ENCODE results near the gene FAM167B. TPM values are rescaled to one million over a fixed set of nuclear protein-coding genes. Genes with fewer than 3 reads are reported as not detected.

Gene FAM167B
- total and polyA plus RNA-seq, 2 of the 4 experiments (the other 2 are of a cell fraction) = 0.18 to 0.53 TPM

DNA sequence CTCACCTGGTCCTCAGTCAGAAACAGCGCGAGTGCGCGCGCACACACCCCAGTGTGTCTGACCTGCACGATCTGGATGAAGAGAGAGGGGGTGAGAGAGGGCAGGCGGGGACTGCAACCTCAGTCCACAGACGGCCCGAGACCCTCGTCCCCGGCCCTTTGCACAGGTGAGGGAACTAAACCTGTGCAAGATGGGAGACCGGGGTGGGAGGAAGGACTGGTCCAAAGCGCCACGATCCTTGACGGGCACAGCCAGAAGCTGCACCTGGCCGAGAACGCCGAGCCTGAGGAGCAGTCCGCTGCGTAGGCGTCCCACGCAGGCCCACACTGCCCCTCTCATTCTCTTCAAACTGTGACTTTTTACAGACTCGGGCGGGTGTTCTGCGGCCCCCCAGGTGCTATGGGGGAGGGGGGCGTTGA, 42.1 kb upstream of the FAM167B start:
- Histone ChIP-seq H3K4ac (ENCODE audit: low read depth, low read length) (no peak overlapping the region), H4K20me1 (ENCODE audit: insufficient read depth, low read length) (no peaks in the 10 kb centered on the region), H2BK120ac (ENCODE audit: low read depth, low read length) (no peak overlapping the region), H4K91ac (ENCODE audit: insufficient read depth, low read depth, low read length) (no peak overlapping the region), H2BK15ac (ENCODE audit: low read depth, low read length) (no peak overlapping the region), H3K36me3 (ENCODE audit: control insufficient read depth, insufficient read depth, low read length) (peaks cover 3% of the 10 kb centered on the region; the same call in 1 of the 2 replicates), H3K4me3 (ENCODE audit: insufficient read depth, low read depth, low read length) (peak overlapping the region; percentile 59), H3K56ac (ENCODE audit: extremely low read depth, insufficient read depth, low read length) (no peak overlapping the region), H3K4me2 (ENCODE audit: low read depth, low read length) (peak overlapping the region; percentile 85), H2AFZ (replicated peaks; ENCODE audit: low read length, poor library complexity) (peak overlapping the region; percentile 99), H3K27me3 (ENCODE audit: control insufficient read depth, insufficient read depth, low read length) (no peaks in the 10 kb centered on the region), H3K14ac (replicated peaks; ENCODE audit: low read depth, low read length) (no peak overlapping the region), H3K79me1 (ENCODE audit: low read depth in 1 of 2, low read length in 2 of 2) (peaks cover 11 to 40% of the 10 kb centered on the region in 2 experiments), H2AK9ac (replicated peaks; ENCODE audit: low read depth, low read length, poor library complexity) (peak overlapping the region; percentile 96), H3K18ac (ENCODE audit: low read depth, low read length) (no peak overlapping the region), H3K27ac (ENCODE audit: insufficient read depth, low read length) (no peak overlapping the region; the same call in 1 of the 2 replicates), H4K8ac (ENCODE audit: low read depth in 2 of 2, low read length in 2 of 2) (peak overlapping the region; percentile 54 to 81; a peak in 2 of 4 replicates), H3K4me1 (ENCODE audit: control insufficient read depth, insufficient read depth, low read length) (peaks cover 13% of the 10 kb centered on the region), H3K9me1 (ENCODE audit: insufficient read depth, low read length) (peaks cover 14% of the 10 kb centered on the region; the same call in 1 of the 2 replicates), H2AK5ac (ENCODE audit: low read depth, low read length) (0 out of 2 replicates have a peak overlapping the region, but pooled peaks have one; percentile 47), H2BK20ac (ENCODE audit: low read depth, low read length) (no peak overlapping the region), H4K5ac (ENCODE audit: low read depth, low read length) (no peak overlapping the region), H2BK5ac (ENCODE audit: low read depth, low read length, poor library complexity, severe bottlenecking) (no peak overlapping the region), H3K23ac (ENCODE audit: low read depth, low read length) (no peak overlapping the region), H3K9ac (ENCODE audit: low read depth, low read length) (no peak overlapping the region; the same call in 1 of the 2 replicates), H3K9me3 (ENCODE audit: control insufficient read depth, insufficient read depth, low read length) (no peaks in the 10 kb centered on the region)
- BruUV-seq (replicated peaks) = no TSS peak
- TF ChIP-seq BHLHE40 (IDR thresholded peaks at IDR 0.05; ENCODE audit: low read depth, low read length) (no peak), RFX5 (IDR thresholded peaks at IDR 0.05; ENCODE audit: low read depth, low read length) (no peak), CHD1 (IDR thresholded peaks at IDR 0.05; ENCODE audit: low read depth, low read length) (no peak), FOS (IDR thresholded peaks at IDR 0.05; ENCODE audit: low read depth, low read length) (no peak), CEBPB (IDR thresholded peaks at IDR 0.05; ENCODE audit: low read depth, low read length) (no peak), NFE2L2 (IDR thresholded peaks at IDR 0.05; ENCODE audit: low read depth, low read length) (no peak), MXI1 (IDR thresholded peaks at IDR 0.05; ENCODE audit: borderline replicate concordance, low read depth, low read length) (no peak), POLR2A (IDR thresholded peaks at IDR 0.05; ENCODE audit: low read depth, low read length) (no peak), SMC3 (IDR thresholded peaks at IDR 0.05; ENCODE audit: low read depth, low read length) (no peak), RCOR1 (IDR thresholded peaks at IDR 0.05; ENCODE audit: insufficient replicate concordance, low read length) (no peak), RAD21 (IDR thresholded peaks at IDR 0.05; ENCODE audit: low read length) (no peak), MAZ (IDR thresholded peaks at IDR 0.05; ENCODE audit: borderline replicate concordance, low read depth, low read length) (no peak), MAFK (IDR thresholded peaks at IDR 0.05; ENCODE audit: low read depth, low read length) (no peak)
- TF ChIP-seq, protein P1, sequence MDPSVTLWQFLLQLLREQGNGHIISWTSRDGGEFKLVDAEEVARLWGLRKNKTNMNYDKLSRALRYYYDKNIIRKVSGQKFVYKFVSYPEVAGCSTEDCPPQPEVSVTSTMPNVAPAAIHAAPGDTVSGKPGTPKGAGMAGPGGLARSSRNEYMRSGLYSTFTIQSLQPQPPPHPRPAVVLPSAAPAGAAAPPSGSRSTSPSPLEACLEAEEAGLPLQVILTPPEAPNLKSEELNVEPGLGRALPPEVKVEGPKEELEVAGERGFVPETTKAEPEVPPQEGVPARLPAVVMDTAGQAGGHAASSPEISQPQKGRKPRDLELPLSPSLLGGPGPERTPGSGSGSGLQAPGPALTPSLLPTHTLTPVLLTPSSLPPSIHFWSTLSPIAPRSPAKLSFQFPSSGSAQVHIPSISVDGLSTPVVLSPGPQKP (IDR thresholded peaks at IDR 0.05; ENCODE audit: borderline replicate concordance, low read depth, low read length) = no peak
- TF ChIP-seq, protein P2, sequence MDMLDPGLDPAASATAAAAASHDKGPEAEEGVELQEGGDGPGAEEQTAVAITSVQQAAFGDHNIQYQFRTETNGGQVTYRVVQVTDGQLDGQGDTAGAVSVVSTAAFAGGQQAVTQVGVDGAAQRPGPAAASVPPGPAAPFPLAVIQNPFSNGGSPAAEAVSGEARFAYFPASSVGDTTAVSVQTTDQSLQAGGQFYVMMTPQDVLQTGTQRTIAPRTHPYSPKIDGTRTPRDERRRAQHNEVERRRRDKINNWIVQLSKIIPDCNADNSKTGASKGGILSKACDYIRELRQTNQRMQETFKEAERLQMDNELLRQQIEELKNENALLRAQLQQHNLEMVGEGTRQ (IDR thresholded peaks at IDR 0.05; ENCODE audit: low read depth, low read length) = no peak
- TF ChIP-seq, protein P3, sequence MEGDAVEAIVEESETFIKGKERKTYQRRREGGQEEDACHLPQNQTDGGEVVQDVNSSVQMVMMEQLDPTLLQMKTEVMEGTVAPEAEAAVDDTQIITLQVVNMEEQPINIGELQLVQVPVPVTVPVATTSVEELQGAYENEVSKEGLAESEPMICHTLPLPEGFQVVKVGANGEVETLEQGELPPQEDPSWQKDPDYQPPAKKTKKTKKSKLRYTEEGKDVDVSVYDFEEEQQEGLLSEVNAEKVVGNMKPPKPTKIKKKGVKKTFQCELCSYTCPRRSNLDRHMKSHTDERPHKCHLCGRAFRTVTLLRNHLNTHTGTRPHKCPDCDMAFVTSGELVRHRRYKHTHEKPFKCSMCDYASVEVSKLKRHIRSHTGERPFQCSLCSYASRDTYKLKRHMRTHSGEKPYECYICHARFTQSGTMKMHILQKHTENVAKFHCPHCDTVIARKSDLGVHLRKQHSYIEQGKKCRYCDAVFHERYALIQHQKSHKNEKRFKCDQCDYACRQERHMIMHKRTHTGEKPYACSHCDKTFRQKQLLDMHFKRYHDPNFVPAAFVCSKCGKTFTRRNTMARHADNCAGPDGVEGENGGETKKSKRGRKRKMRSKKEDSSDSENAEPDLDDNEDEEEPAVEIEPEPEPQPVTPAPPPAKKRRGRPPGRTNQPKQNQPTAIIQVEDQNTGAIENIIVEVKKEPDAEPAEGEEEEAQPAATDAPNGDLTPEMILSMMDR (conservative IDR thresholded peaks at IDR 0.05; ENCODE audit: low read depth, low read length) = no peak
- DNase-seq = no peak
- in situ Hi-C loops (cut with MboI; ENCODE audit: low sequenced_read_pairs) (no loop called here), intact Hi-C loops (cut with micrococcal nuclease) (no loop called here), dilution Hi-C loops (cut with HindIII; ENCODE audit: low sequenced_read_pairs, unreplicated experiment) (no loop called here)
- ATAC-seq (ENCODE audit: low read depth) = no peak
- CTCF ChIA-PET = interaction anchor here (0.6 to 1.9 kb wide), 2 partner anchors 11 to 201 kb away, joined by 5 to 7 read pairs; no protein-coding TSS in a partner anchor
- WGBS, 2 experiments (ENCODE audit: extremely low coverage in 2 of 2, insufficient read length in 1 of 2) = 17% methylated on average over 2 of the region's 26 CpGs; no CpG with 5 or more reads in 1 of the 2 experiments
- POLR2A ChIA-PET (ENCODE audit: unreplicated experiment) = no interaction called here

Measured in IMR-90 (cell line).